Left renal cortex interstitium (tissue), 4 donors: ENCODE measurements around the gene ANXA3. TPM values are rescaled to one million over a fixed set of nuclear protein-coding genes. Genes with fewer than 3 reads are reported as not detected.

ENCODE experiments used
- DNase-seq, 4 donors: peaks; one replicate each; pipeline ENCODE4 v3.0.0-alpha.2; 2013; ENCODE audit warnings: low read depth in 4 of 4, low spot score in 2 of 4, missing footprints in 1 of 4
- polyA plus RNA-seq, 4 donors: library from polyadenylated mRNA; unstranded; fragments of 120-200 nt; gene quantifications; one replicate each; pipeline ENCODE4 v1.2.1, GENCODE V29; 2013; ENCODE audit not compliant: insufficient read length in 4 of 4

Gene ANXA3
- polyA plus RNA-seq, 4 donors, result 36.3 to 47.4 (median 42.4) TPM

GRCh38 chr4:78608684-78609083 is 57.1 kb downstream of the ANXA3 start:
- no peak for DNase-seq

GRCh38 chr4:78609580-78609979 is 58.0 kb downstream of the ANXA3 start:
- DNase-seq, result no peak

- DNase-seq, result no peak
These were observed 59.1 kb downstream of the ANXA3 start for GRCh38 chr4:78610546-78611214.

GRCh38 chr4:78611215-78611558 is 59.6 kb downstream of the ANXA3 start:
- DNase-seq, result no peak

- no peak for DNase-seq
These were observed 61.0 kb downstream of the ANXA3 start for GRCh38 chr4:78612398-78613178.

DNA sequence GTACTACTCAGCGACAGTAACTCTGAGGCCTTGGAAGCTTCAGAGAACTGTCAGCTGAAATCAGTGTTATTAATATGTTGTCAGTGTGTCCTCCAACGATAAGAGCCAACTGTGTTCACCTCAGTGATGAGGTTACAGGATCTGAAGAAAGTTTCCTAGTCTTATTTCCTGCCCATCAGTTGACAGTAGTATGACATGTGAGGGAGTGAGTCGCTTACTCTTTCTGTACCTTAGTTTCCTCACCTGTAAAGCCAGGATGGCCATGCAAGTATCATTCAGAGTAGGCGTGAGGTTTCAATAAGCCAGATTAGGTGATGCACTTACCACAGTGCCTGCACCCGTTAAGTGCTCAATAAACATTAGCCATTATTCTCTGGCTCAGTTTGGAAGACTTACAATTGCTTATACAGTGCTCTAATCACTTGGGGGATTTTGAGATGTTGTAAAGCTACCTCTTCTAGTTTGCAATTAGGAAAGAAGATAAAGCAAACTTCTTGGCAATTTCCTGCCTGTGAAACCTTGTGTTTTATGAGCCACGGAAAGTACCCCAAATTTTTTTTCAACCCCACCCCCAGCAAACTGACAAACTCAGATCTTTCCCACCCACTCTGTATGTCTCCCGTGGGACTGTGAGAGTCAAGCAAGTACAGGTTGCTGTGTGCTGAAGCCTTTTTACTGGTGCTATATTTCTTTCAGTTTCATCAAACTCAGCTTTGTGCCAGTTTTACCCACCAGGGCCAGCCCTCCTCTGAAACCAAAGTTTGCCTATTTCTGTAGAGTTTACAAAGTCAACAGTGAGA is 62.2 kb downstream of the ANXA3 start:
- DNase-seq, result no peak

GRCh38 chr4:78616046-78616498 is 64.5 kb downstream of the ANXA3 start:
- DNase-seq, result no peak

- no peak for DNase-seq
These were observed 66.9 kb downstream of the ANXA3 start for GRCh38 chr4:78618436-78618835.

- no peak for DNase-seq
These were observed 69.8 kb downstream of the ANXA3 start for GRCh38 chr4:78621395-78621794.

- no peak for DNase-seq
These were observed 70.8 kb downstream of the ANXA3 start for GRCh38 chr4:78622253-78622979.

- no peak for DNase-seq
These were observed 72.5 kb downstream of the ANXA3 start for GRCh38 chr4:78624048-78624447.

- no peak for DNase-seq
These were observed 73.5 kb downstream of the ANXA3 start for GRCh38 chr4:78625073-78625472.

DNA sequence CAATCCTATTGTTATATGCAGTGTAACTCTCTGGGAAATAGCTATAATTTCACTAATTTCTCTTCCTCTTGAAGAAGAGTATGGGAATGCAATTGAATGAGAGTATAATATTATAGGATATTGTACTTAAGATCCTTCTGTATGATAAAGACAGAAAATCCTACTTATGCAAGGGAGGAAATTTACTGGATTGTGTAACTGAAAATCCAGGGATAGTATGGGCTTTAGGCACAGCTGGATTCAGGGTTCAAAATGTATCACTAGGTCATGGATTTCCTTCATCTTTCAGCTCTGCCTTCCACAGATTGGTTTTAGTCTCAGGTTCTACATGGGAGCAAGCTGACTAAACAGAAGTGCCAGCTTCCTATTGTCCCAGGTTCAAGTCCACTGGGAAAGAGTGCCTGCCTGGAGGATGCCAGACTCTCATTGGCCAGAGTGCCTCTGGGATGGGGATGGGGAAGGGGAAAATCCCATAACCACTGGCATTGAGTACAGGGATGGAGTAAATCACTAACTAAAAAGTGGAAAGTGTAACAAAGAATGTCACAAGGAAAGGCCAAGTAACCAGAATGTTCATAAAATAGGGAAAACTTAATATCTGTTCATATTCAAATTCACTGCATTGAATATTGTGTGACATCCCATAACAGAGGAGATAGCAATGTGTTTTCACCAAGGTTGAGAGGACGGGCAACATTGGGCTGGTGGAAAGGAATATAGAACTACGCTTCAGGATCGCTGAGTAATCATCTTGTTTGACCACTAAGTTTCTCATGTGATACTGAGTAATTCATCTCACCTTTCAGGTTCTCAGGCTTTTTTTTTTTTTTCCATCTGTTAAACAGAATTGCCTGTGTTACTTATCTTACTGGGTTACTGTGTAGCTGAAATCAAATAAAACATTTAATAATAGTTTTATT is 75.7 kb downstream of the ANXA3 start:
- DNase-seq, result no peak

DNA sequence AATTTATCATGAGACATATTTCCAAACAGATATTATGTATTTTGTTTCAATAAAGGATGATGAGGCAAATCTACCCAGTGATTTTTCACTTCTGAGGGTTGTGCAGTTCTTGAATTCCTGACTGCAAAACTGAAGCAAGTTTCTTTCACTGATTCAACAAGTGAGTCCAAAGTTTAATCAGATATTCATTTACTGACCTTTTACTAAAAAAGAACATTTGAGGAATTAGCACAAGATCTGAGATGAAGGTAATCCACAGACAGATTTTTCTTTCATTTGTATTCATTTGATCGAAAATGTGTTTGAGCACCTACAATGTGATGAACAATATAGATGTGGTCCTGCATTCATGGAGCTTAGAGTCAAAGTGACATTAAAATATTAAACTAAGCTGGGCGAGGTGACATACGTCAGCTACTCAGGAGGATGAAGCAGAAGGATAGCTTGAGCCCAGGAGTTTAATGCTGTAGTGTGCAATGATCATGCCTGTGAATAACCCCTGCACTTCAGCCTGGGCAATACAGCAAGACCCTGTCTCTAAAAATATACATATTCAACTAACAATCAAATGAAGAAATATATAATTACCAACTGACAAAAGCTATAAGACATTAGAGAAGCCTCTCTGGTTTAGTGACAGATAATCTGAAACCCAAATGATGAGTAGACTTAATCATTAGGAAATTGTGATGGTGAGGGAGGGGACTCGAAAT is 76.6 kb downstream of the ANXA3 start:
- no peak for DNase-seq

GRCh38 chr4:78629991-78630541 is 78.5 kb downstream of the ANXA3 start:
- no peak for DNase-seq

DNA sequence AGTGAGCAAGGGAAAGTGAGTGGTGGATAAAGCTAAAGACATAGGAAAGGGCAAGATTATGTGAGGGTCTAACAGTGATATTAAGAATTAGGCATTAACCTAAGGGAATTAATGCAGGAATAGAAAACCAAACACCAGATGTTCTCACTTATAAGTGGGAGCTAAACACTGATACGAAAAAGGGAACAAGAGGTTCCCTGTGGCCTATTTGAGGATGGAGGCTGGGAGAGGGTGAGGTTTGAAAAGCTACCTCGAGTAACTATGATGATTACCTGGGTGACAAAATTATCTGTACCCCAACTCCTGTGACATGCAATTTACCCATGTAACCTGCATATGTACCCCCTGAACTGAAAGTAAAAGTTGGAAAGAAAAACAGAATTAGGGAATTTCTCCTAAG is 79.0 kb downstream of the ANXA3 start:
- DNase-seq, result no peak

- DNase-seq, result no peak
These were observed 82.6 kb downstream of the ANXA3 start for GRCh38 chr4:78634011-78634664.
